Measurements from ENCODE around the gene PTPRD. TPM values are rescaled to one million over a fixed set of nuclear protein-coding genes. Genes with fewer than 3 reads are reported as not detected.

Gene PTPRD
- 5.7 to 15.6 TPM (median 6.8 TPM) in 3 replicates for total RNA-seq
- long read RNA-seq, partial matches to known transcripts, result 1 of 3 reads
- long read RNA-seq, other reads (novel, unspliced or antisense), result 2 of 3 reads

GRCh38 chr9:10612641-10613398 lies at the start of gene PTPRD:
Gene PTPRD, minus strand, starts transcription at chr9:10613002.
- peak; percentile 54 for TF ChIP-seq CTCF (IDR thresholded peaks at IDR 0.05)
- Mint-ChIP-seq H3K4me1 (ENCODE audit: low read depth) (peaks cover 9% of the 10 kb centered on the region), H3K27ac (ENCODE audit: unreplicated experiment) (no peak within 1 kb of the TSS), H3K27me3 (ENCODE audit: low read depth) (peaks cover 69% of the 10 kb centered on the region), H3K9me3 (ENCODE audit: low read depth) (no peaks in the 10 kb centered on the region), H3K36me3 (ENCODE audit: low read depth) (no peaks in the 10 kb centered on the region), H3K4me3 (ENCODE audit: unreplicated experiment) (peak within 1 kb of the TSS; percentile 72)
- peak; percentile 73 for DNase-seq (ENCODE audit: low spot score)

- Mint-ChIP-seq H3K27ac (ENCODE audit: unreplicated experiment) (no peak overlapping the region), H3K4me3 (ENCODE audit: unreplicated experiment) (no peak overlapping the region), H3K9me3 (ENCODE audit: low read depth) (no peaks in the 10 kb centered on the region), H3K4me1 (ENCODE audit: low read depth) (no peaks in the 10 kb centered on the region), H3K36me3 (ENCODE audit: low read depth) (no peaks in the 10 kb centered on the region), H3K27me3 (ENCODE audit: low read depth) (peaks cover 7% of the 10 kb centered on the region)
- DNase-seq (ENCODE audit: low spot score), result no peak
- no peak for TF ChIP-seq CTCF (IDR thresholded peaks at IDR 0.05)
Measured at GRCh38 chr9:10661994-10662393, 49.2 kb upstream of the PTPRD start.

- no peak for TF ChIP-seq CTCF (IDR thresholded peaks at IDR 0.05)
- H3K4me1 Mint-ChIP-seq (ENCODE audit: low read depth), result no peaks in the 10 kb centered on the region
- no peak overlapping the region for H3K4me3 Mint-ChIP-seq (ENCODE audit: unreplicated experiment)
- peaks cover 7% of the 10 kb centered on the region for H3K27me3 Mint-ChIP-seq (ENCODE audit: low read depth)
- no peaks in the 10 kb centered on the region for H3K36me3 Mint-ChIP-seq (ENCODE audit: low read depth)
- no peak overlapping the region for H3K27ac Mint-ChIP-seq (ENCODE audit: unreplicated experiment)
- no peaks in the 10 kb centered on the region for H3K9me3 Mint-ChIP-seq (ENCODE audit: low read depth)
- no peak for DNase-seq (ENCODE audit: low spot score)
Measured at GRCh38 chr9:10661376-10661775, 48.6 kb upstream of the PTPRD start.

- Mint-ChIP-seq H3K4me1 (ENCODE audit: low read depth) (no peaks in the 10 kb centered on the region), H3K27ac (ENCODE audit: unreplicated experiment) (no peak overlapping the region), H3K27me3 (ENCODE audit: low read depth) (no peaks in the 10 kb centered on the region), H3K4me3 (ENCODE audit: unreplicated experiment) (no peak overlapping the region), H3K36me3 (ENCODE audit: low read depth) (no peaks in the 10 kb centered on the region), H3K9me3 (ENCODE audit: low read depth) (peaks cover 25% of the 10 kb centered on the region)
- no peak for TF ChIP-seq CTCF (IDR thresholded peaks at IDR 0.05)
- no peak for DNase-seq (ENCODE audit: low spot score)
Measured at GRCh38 chr9:10651012-10651411, 38.2 kb upstream of the PTPRD start.

- H3K4me1 Mint-ChIP-seq (ENCODE audit: low read depth), result no peaks in the 10 kb centered on the region
- H3K27me3 Mint-ChIP-seq (ENCODE audit: low read depth), result no peaks in the 10 kb centered on the region
- TF ChIP-seq CTCF (IDR thresholded peaks at IDR 0.05), result no peak
- no peak for DNase-seq (ENCODE audit: low spot score)
- H3K9me3 Mint-ChIP-seq (ENCODE audit: low read depth), result peaks cover 21% of the 10 kb centered on the region
- H3K4me3 Mint-ChIP-seq (ENCODE audit: unreplicated experiment), result no peak overlapping the region
- H3K27ac Mint-ChIP-seq (ENCODE audit: unreplicated experiment), result no peak overlapping the region
- H3K36me3 Mint-ChIP-seq (ENCODE audit: low read depth), result no peaks in the 10 kb centered on the region
Measured at GRCh38 chr9:10649076-10649475, 36.3 kb upstream of the PTPRD start.

Measured in chondrocyte (in vitro differentiated cells).